Measurements from ENCODE around the gene UTS2B. TPM values are rescaled to one million over a fixed set of nuclear protein-coding genes. Genes with fewer than 3 reads are reported as not detected.

Gene UTS2B
- total and polyA plus RNA-seq, 10 of the 15 experiments (the other 5 are each of a cell fraction or from before 2014, with no cell fraction given), result 0.15 to 0.72 (median 0.44) TPM

GRCh38 chr3:191372122-191372521 lies 41.8 kb upstream of the UTS2B start:
- ChIA-PET POLR2A (interaction anchor here (0.7 to 1.9 kb wide), 2 partner anchors 14 to 23 kb away, joined by 3 to 4 read pairs; no protein-coding TSS in a partner anchor), CTCF (interaction anchor here (0.6 to 1.8 kb wide), 2 partner anchors 10 kb away, joined by 3 to 4 read pairs; no protein-coding TSS in a partner anchor)
- TSS peak; percentile 19 for BruUV-seq (replicated peaks)

More at GRCh38 chr3:191372122-191372521, 41.8 kb upstream of the UTS2B start:
- WGBS (ENCODE audit: insufficient coverage, insufficient replicate concordance, low lambda C conversion rate, missing lambda C conversion rate), result 100% methylated on average over 2 of the region's 2 CpGs
- RAD21 ChIA-PET (ENCODE audit: unreplicated experiment), result interaction anchor here (0.7 to 1.2 kb wide), 3 partner anchors 11 to 43 kb away, joined by 3 to 4 read pairs (median 4); no protein-coding TSS in a partner anchor
- H2AFZ ChIP-seq (ENCODE audit: control insufficient read depth, low read depth, low read length), result no peak overlapping the region
- ATAC-seq (peak; percentile 48; the same call in 2 of the 3 replicates), DNase-seq (ENCODE audit: low read depth, low spot score) (no peak), FAIRE-seq (no peak)
- H3K79me2 ChIP-seq (ENCODE audit: control insufficient read depth, insufficient read depth, low read length), result no peaks in the 10 kb centered on the region
- SMC1A ChIA-PET (ENCODE audit: uncharacterized antibody, unreplicated experiment), result interaction anchor here (1.1 to 4.7 kb wide), 7 partner anchors 8 to 127 kb away, joined by 3 to 51 read pairs (median 4); no protein-coding TSS in a partner anchor
- H4K20me1 ChIP-seq (ENCODE audit: control insufficient read depth, insufficient read depth), result no peaks in the 10 kb centered on the region
- no peaks in the 10 kb centered on the region for H3K4me1 ChIP-seq (ENCODE audit: control insufficient read depth, insufficient read depth, low read length)
- intact Hi-C loops (cut with micrococcal nuclease; ENCODE audit: unreplicated experiment), result no loop called here
- H3K4me3 ChIP-seq, result no peak overlapping the region
- peaks cover 2 to 13% of the 10 kb centered on the region in 2 experiments; a peak in 3 of 4 replicates for H3K36me3 ChIP-seq (ENCODE audit: control insufficient read depth in 2 of 2, insufficient read depth in 2 of 2, low read length in 1 of 2)
- H3K9me3 ChIP-seq (replicated peaks; ENCODE audit: control insufficient read depth, insufficient read depth, low read length), result no peaks in the 10 kb centered on the region
- H3K27ac ChIP-seq (ENCODE audit: control insufficient read depth, insufficient read depth), result no peak overlapping the region
- in situ Hi-C loops (cut with MboI), result no loop called here
- H3K9ac ChIP-seq (ENCODE audit: control insufficient read depth, insufficient read depth, low read length), result no peak overlapping the region
- H3K4me2 ChIP-seq (ENCODE audit: control insufficient read depth, insufficient read depth), result no peak overlapping the region
- TF ChIP-seq EED (IDR thresholded peaks at IDR 0.05; ENCODE audit: low read depth), result no peak
- no peak for TF ChIP-seq PBX3 (IDR thresholded peaks at IDR 0.05; ENCODE audit: insufficient replicate concordance, low read depth, low read length)
- no peak for TF ChIP-seq MXI1 (IDR thresholded peaks at IDR 0.05; ENCODE audit: low read depth, low read length)
- no peak for TF ChIP-seq RELA (IDR thresholded peaks at IDR 0.05; ENCODE audit: borderline replicate concordance, partially characterized antibody)
- TF ChIP-seq ELK1 (IDR thresholded peaks at IDR 0.05; ENCODE audit: low read depth, low read length), result no peak
- no peak for TF ChIP-seq ZNF384 (IDR thresholded peaks at IDR 0.05; ENCODE audit: borderline replicate concordance, low read depth, low read length)
- TF ChIP-seq KAT2A (conservative IDR thresholded peaks at IDR 0.05; ENCODE audit: control insufficient read depth, low read depth, low read length), result no peak
- no peak for TF ChIP-seq ATF7 (IDR thresholded peaks at IDR 0.05; ENCODE audit: low read depth)
- TF ChIP-seq E4F1 (IDR thresholded peaks at IDR 0.05; ENCODE audit: borderline replicate concordance, partially characterized antibody), result no peak
- no peak for TF ChIP-seq SMARCA5 (IDR thresholded peaks at IDR 0.05)
- TF ChIP-seq CEBPB (IDR thresholded peaks at IDR 0.05; ENCODE audit: borderline replicate concordance in 1 of 2, low read depth in 2 of 2, low read length in 2 of 2), result no peak
- TF ChIP-seq JUNB (IDR thresholded peaks at IDR 0.05), result no peak
- TF ChIP-seq HSF1 (IDR thresholded peaks at IDR 0.05; ENCODE audit: low read depth, low read length), result no peak
- no peak for TF ChIP-seq HCFC1 (IDR thresholded peaks at IDR 0.05; ENCODE audit: low read length)
- no peak for TF ChIP-seq ZNF24 (IDR thresholded peaks at IDR 0.05)
- TF ChIP-seq MEF2A (IDR thresholded peaks at IDR 0.05; ENCODE audit: insufficient read depth, low read depth, low read length), result no peak
- no peak for TF ChIP-seq SMC3 (IDR thresholded peaks at IDR 0.05; ENCODE audit: borderline replicate concordance, low read length)
- no peak for TF ChIP-seq NFYA (IDR thresholded peaks at IDR 0.05; ENCODE audit: borderline replicate concordance, low read depth, low read length)
- H3K27me3 ChIP-seq (replicated peaks in 1 of 2; ENCODE audit: control insufficient read depth in 2 of 2, insufficient read depth in 2 of 2, low read length in 1 of 2), result no peaks in the 10 kb centered on the region
